HepG2 (cell line): ENCODE measurements around the gene MACROD2. TPM values are rescaled to one million over a fixed set of nuclear protein-coding genes. Genes with fewer than 3 reads are reported as not detected.
A peak's percentile ranks its signal among the peaks of the same experiment; 100 is the strongest.

ENCODE experiments used
- AHDC1 ChIP-seq: sonication (generic); formaldehyde crosslinking; IDR thresholded peaks from 2 replicates; pipeline ENCODE4 v1.5.1; 2020; ENCODE audit warnings: mild to moderate bottlenecking, missing genetic modification reagents, borderline replicate concordance
- ATF3 ChIP-seq: sonication (generic); formaldehyde crosslinking; IDR thresholded peaks from 2 replicates; pipeline ENCODE4 v1.4.0; 2020; ENCODE audit warnings: missing genetic modification reagents
- BCLAF1 ChIP-seq: fragments of 450-650 bp; IDR thresholded peaks from 2 replicates; pipeline ENCODE4 v1.6.1; 2017; ENCODE audit warnings: mild to moderate bottlenecking
- DR1 ChIP-seq: sonication (generic); formaldehyde crosslinking; IDR thresholded peaks from 2 replicates; pipeline ENCODE4 v1.8.0; 2021; ENCODE audit warnings: mild to moderate bottlenecking, missing genetic modification reagents, inconsistent platforms
- GFI1 ChIP-seq: sonication (generic); formaldehyde crosslinking; IDR thresholded peaks from 2 replicates; pipeline ENCODE4 v1.5.0; 2020; ENCODE audit warnings: missing genetic modification reagents, mild to moderate bottlenecking, borderline replicate concordance
- GPBP1L1 ChIP-seq: sonication (generic); formaldehyde crosslinking; IDR thresholded peaks from 2 replicates; pipeline ENCODE4 v1.5.0; 2020; ENCODE audit warnings: mild to moderate bottlenecking, missing genetic modification reagents
- MXD4 ChIP-seq: IDR thresholded peaks from 2 replicates; pipeline ENCODE4 v1.6.1; 2016; ENCODE audit warnings: mild to moderate bottlenecking, missing biosample characterization, missing genetic modification reagents
- MYC ChIP-seq: sonication (generic); formaldehyde crosslinking; IDR thresholded peaks from 2 replicates; pipeline ENCODE4 v1.9.0; 2021; ENCODE audit warnings: missing genetic modification reagents, borderline replicate concordance
- PAWR ChIP-seq: sonication (generic); formaldehyde crosslinking; IDR thresholded peaks from 2 replicates; pipeline ENCODE4 v1.4.0; 2020; ENCODE audit warnings: missing genetic modification reagents, mild to moderate bottlenecking, borderline replicate concordance
- PBX2 ChIP-seq: IDR thresholded peaks from 2 replicates; pipeline ENCODE4 v1.6.1; 2016; ENCODE audit warnings: control low read depth
- TFAP4 ChIP-seq: sonication (generic); IDR thresholded peaks from 2 replicates; pipeline ENCODE4 v1.6.1; 2016; ENCODE audit warnings: low read depth, borderline replicate concordance
- ZNF513 ChIP-seq: sonication (generic); formaldehyde crosslinking; conservative IDR thresholded peaks from 2 replicates; pipeline ENCODE4 v1.5.0; 2020; ENCODE audit warnings: missing genetic modification reagents
- polyA plus RNA-seq, 8 experiments: library from polyadenylated mRNA; depleted of rRNA in 3 of 8; stranded (reverse) in 7 of 8; unstranded in 1 of 8; fragments of >200 nt; fragmentation: Illumina TruSeq in 4 of 8; extraction: Trizol in 4 of 8; gene quantifications; 2 replicates each; pipeline versions ENCODE4 v1.2.1 to v1.2.3, GENCODE V29; 2011 to 2016; ENCODE audit warnings: low read depth in 4 of 8, missing spikeins in 1 of 8, mixed read lengths in 1 of 8; ENCODE audit not compliant: insufficient read depth in 1 of 8
- total RNA-seq, 5 experiments: library from RNA; depleted of rRNA; stranded (reverse); fragments of >200 nt; fragmentation: Illumina TruSeq; extraction: Trizol; gene quantifications; 2 replicates each; pipeline ENCODE4 v1.2.3, GENCODE V29; 2016; ENCODE audit warnings: low read depth in 1 of 5

The MACROD2 gene
- total and polyA plus RNA-seq, 2 of the 13 experiments (the other 11 are each of a cell fraction or from before 2014, with no cell fraction given) = 0.13 to 0.51 TPM

- peak; percentile 100 for TF ChIP-seq AHDC1
- TF ChIP-seq PBX2 (CRISPR knock-in tag) = peak; percentile 57
- peak; percentile 64; the same call in 1 of the 2 replicates for TF ChIP-seq TFAP4
- no peak; the same call in 1 of the 2 replicates for TF ChIP-seq MXD4
- peak; percentile 92 for TF ChIP-seq GFI1 (CRISPR knock-in tag)
- no peak for TF ChIP-seq MYC
- no peak for TF ChIP-seq DR1 (CRISPR knock-in tag)
- TF ChIP-seq ATF3 = peak; percentile 80
- TF ChIP-seq ZNF513 (CRISPR knock-in tag) = no peak
- no peak for TF ChIP-seq GPBP1L1 (CRISPR knock-in tag)
- TF ChIP-seq PAWR (CRISPR knock-in tag) = 0 out of 2 replicates have a peak, but pooled peaks have one; percentile 92
- TF ChIP-seq BCLAF1 = no peak
These were observed 989.7 kb downstream of the MACROD2 start (continued) for GRCh38 chr20:14984768-14985622.
